Measurements from ENCODE around the gene MAGI1.

- TF ChIP-seq EP300 (IDR thresholded peaks at IDR 0.05) (no peak), POLR2AphosphoS5 (IDR thresholded peaks at IDR 0.05) (no peak)
- TF ChIP-seq, protein P1, sequence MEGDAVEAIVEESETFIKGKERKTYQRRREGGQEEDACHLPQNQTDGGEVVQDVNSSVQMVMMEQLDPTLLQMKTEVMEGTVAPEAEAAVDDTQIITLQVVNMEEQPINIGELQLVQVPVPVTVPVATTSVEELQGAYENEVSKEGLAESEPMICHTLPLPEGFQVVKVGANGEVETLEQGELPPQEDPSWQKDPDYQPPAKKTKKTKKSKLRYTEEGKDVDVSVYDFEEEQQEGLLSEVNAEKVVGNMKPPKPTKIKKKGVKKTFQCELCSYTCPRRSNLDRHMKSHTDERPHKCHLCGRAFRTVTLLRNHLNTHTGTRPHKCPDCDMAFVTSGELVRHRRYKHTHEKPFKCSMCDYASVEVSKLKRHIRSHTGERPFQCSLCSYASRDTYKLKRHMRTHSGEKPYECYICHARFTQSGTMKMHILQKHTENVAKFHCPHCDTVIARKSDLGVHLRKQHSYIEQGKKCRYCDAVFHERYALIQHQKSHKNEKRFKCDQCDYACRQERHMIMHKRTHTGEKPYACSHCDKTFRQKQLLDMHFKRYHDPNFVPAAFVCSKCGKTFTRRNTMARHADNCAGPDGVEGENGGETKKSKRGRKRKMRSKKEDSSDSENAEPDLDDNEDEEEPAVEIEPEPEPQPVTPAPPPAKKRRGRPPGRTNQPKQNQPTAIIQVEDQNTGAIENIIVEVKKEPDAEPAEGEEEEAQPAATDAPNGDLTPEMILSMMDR (IDR thresholded peaks at IDR 0.05): no peak
Observed at GRCh38 chr3:65647369-65647768, 391.3 kb downstream of the MAGI1 start.
